PC-3 (cell line): ENCODE results near the gene ETAA1. TPM values are rescaled to one million over a fixed set of nuclear protein-coding genes. Genes with fewer than 3 reads are reported as not detected.

ENCODE experiments used
- ATAC-seq: fragments of 200-7000 bp; cut with Tn5 transposase; 2 replicates; pipeline ENCODE4 v1.9.1; 2020; ENCODE audit warnings: mild to moderate bottlenecking, moderate library complexity
- BruUV-seq: library from RNA; stranded (reverse); fragments of 400-500 nt; replicated peaks from 2 replicates; lab custom pipeline; 2021; lab: Mats Ljungman, UMichigan
- CTCF ChIA-PET: fragments of 300-600 bp; sonication (Branson Sonifier 250); formaldehyde crosslinking; loops from one replicate; lab custom pipeline; 2022; ENCODE audit warnings: antibody characterized with exemption; lab: Charles Lee
- POLR2A ChIA-PET: fragments of 300-600 bp; sonication (Branson Sonifier 250); formaldehyde crosslinking; loops from one replicate; lab custom pipeline; 2022; ENCODE audit warnings: antibody characterized with exemption; ENCODE audit not compliant: unreplicated experiment; lab: Charles Lee
- DNase-seq: peaks from one replicate; pipeline ENCODE4 v3.0.0-alpha.2; 2015
- H2AFZ ChIP-seq: fragments of 300-600 bp; sonication (generic); 2 replicates; pipeline ENCODE4 v1.6.0; 2016; ENCODE audit warnings: antibody characterized with exemption, low read length
- H3F3A ChIP-seq: fragments of 300-600 bp; sonication (generic); one replicate; pipeline ENCODE4 v1.6.0; 2017; ENCODE audit warnings: antibody characterized with exemption, low read length, control low read depth, mild to moderate bottlenecking; ENCODE audit not compliant: unreplicated experiment
- H3K27ac ChIP-seq: fragments of 300-600 bp; sonication (generic); 2 replicates; pipeline ENCODE4 v1.5.1; 2016; ENCODE audit warnings: mild to moderate bottlenecking, low read length
- H3K27me3 ChIP-seq: fragments of 300-600 bp; sonication (generic); 2 replicates; pipeline ENCODE4 v1.6.1; 2016; ENCODE audit warnings: low read length, mixed read lengths
- H3K36me3 ChIP-seq: fragments of 300-600 bp; sonication (generic); 2 replicates; pipeline ENCODE4 v1.6.1; 2016; ENCODE audit warnings: low read depth, mixed run types, low read length, mixed read lengths
- H3K4me1 ChIP-seq: fragments of 300-600 bp; sonication (generic); 2 replicates; pipeline ENCODE4 v1.5.1; 2016; ENCODE audit warnings: low read length; ENCODE audit not compliant: insufficient read depth
- H3K4me2 ChIP-seq: fragments of 300-600 bp; sonication (generic); 2 replicates; pipeline ENCODE4 v1.6.0; 2016; ENCODE audit warnings: low read length
- H3K4me3 ChIP-seq: fragments of 300-600 bp; sonication (generic); 2 replicates; pipeline ENCODE4 v1.5.1; 2016; ENCODE audit warnings: mild to moderate bottlenecking, low read length, mixed read lengths
- H3K79me2 ChIP-seq: fragments of 300-600 bp; sonication (generic); 2 replicates; pipeline ENCODE4 v1.6.1; 2017; ENCODE audit warnings: low read length, mixed read lengths
- H3K9ac ChIP-seq: fragments of 300-600 bp; sonication (generic); 2 replicates; pipeline ENCODE4 v1.6.0; 2016; ENCODE audit warnings: mild to moderate bottlenecking, low read length
- H3K9me2 ChIP-seq: fragments of 300-600 bp; sonication (generic); replicated peaks from 2 replicates; pipeline ENCODE4 v1.6.1; 2016; ENCODE audit warnings: mixed run types, low read length, mixed read lengths
- H3K9me3 ChIP-seq: fragments of 300-600 bp; sonication (generic); 2 replicates; pipeline ENCODE4 v1.6.1; 2016; ENCODE audit warnings: low read length, mixed read lengths
- H4K20me1 ChIP-seq: fragments of 300-600 bp; sonication (generic); 2 replicates; pipeline ENCODE4 v1.6.1; 2016; ENCODE audit warnings: low read length, mixed read lengths
- CTCF ChIP-seq: fragments of 300-600 bp; sonication (generic); conservative IDR thresholded peaks from 2 replicates; pipeline ENCODE4 v1.5.1; 2017; ENCODE audit warnings: antibody characterized with exemption, low read depth, mild to moderate bottlenecking, low read length
- EZH2 ChIP-seq: fragments of 300-600 bp; sonication (generic); IDR thresholded peaks from one replicate; pipeline ENCODE4 v1.6.1; 2017; ENCODE audit warnings: antibody characterized with exemption, mild to moderate bottlenecking, low read length; ENCODE audit not compliant: unreplicated experiment
- EZH2phosphoT487 ChIP-seq: fragments of 300-600 bp; sonication (generic); IDR thresholded peaks from 2 replicates; pipeline ENCODE4 v1.6.1; 2018; ENCODE audit warnings: mild to moderate bottlenecking, antibody characterized with exemption, low read length, borderline replicate concordance
- intact Hi-C: fragments of 100-400 bp; cut with micrococcal nuclease; formaldehyde crosslinking; loops from 2 replicates; pipeline ENCODE4 v1.9.0; 2023
- total RNA-seq: library from RNA; depleted of rRNA; stranded (reverse); fragments of >200 nt; gene quantifications from 2 replicates; pipeline ENCODE4 v1.2.3, GENCODE V29; 2014

Gene ETAA1
- total RNA-seq, 1 experiment from 2014 or later: 12.1 TPM

DNA sequence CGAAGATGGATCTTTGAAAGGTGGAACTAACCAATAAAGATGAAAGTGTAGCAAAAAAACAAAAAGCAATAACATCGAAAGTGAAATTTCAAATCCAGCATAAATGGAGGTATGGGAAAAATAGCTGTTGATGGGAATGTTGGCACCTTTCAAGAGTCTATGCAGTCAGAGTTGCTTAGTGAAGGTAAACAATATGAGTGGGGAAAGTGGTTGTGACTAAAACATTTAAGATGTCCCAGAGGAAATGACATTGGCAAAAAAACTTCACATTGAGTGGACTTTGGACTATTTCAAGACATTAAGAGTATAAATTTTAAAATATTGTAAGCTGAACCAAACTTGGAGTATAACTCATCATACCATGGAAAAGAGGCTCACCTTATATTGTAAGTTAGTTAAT lies 17.7 kb downstream of the ETAA1 start:
- intact Hi-C loops: no loop called here
- peak; percentile 50 for ATAC-seq
- H3K27ac ChIP-seq: 0 out of 2 replicates have a peak overlapping the region, but pooled peaks have one; percentile 4
- ChIA-PET CTCF (interaction anchor here (0.6 kb wide), 1 partner anchor 49 kb away, joined by 3 read pairs; no protein-coding TSS in a partner anchor), POLR2A (no interaction called here)
- H3K27me3 ChIP-seq: no peaks in the 10 kb centered on the region
- peaks cover 4% of the 10 kb centered on the region; the same call in 1 of the 2 replicates for H3K36me3 ChIP-seq
- H2AFZ ChIP-seq: no peak overlapping the region
- H3K79me2 ChIP-seq: no peaks in the 10 kb centered on the region
- no TSS peak for BruUV-seq
- H3K9ac ChIP-seq: no peak overlapping the region
- peak overlapping the region; percentile 18; the same call in 1 of the 2 replicates for H3K4me2 ChIP-seq
- H4K20me1 ChIP-seq: no peaks in the 10 kb centered on the region
- no peaks in the 10 kb centered on the region for H3K9me2 ChIP-seq
- TF ChIP-seq CTCF (no peak), EZH2 (no peak), EZH2phosphoT487 (no peak)
- H3K9me3 ChIP-seq: no peaks in the 10 kb centered on the region
- peak; percentile 23 for DNase-seq
- H3F3A ChIP-seq: no peaks in the 10 kb centered on the region
- peaks cover 8% of the 10 kb centered on the region for H3K4me1 ChIP-seq
- H3K4me3 ChIP-seq: no peak overlapping the region

DNA sequence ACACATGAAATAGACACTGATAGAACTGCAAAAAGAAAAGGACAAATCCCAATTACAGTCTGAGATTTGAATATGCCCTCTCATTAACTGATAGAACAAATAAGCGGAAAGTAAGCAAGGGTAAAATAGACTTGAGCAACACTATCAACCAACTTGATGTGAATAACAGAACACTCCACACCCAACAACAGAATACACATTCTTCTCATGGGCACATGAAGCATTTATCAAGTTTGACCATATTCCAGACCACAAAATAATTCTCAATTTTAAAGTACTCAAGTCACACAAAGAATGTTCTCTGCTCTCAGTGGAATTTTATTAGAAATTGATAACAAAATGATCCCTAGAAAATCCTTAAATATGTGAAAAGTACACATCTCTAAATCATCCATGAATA lies 19.0 kb downstream of the ETAA1 start:
- Histone ChIP-seq H3K4me2 (no peak overlapping the region), H3K27me3 (no peaks in the 10 kb centered on the region), H3K27ac (no peak overlapping the region), H2AFZ (no peak overlapping the region), H3K36me3 (no peaks in the 10 kb centered on the region), H3K4me1 (peaks cover 8% of the 10 kb centered on the region), H4K20me1 (no peaks in the 10 kb centered on the region), H3K9me2 (no peaks in the 10 kb centered on the region), H3K4me3 (no peak overlapping the region), H3F3A (no peaks in the 10 kb centered on the region), H3K79me2 (no peaks in the 10 kb centered on the region), H3K9ac (no peak overlapping the region), H3K9me3 (no peaks in the 10 kb centered on the region)
- CTCF ChIA-PET: no interaction called here
- intact Hi-C loops: no loop called here
- no peak for TF ChIP-seq CTCF
- TF ChIP-seq EZH2phosphoT487: no peak
- no peak for TF ChIP-seq EZH2
- no TSS peak for BruUV-seq
- POLR2A ChIA-PET: no interaction called here
- DNase-seq (no peak), ATAC-seq (no peak)

GRCh38 chr2:67423489-67423888 lies 26.4 kb downstream of the ETAA1 start:
- Histone ChIP-seq H3K36me3 (0 out of 2 replicates have a peak, but pooled peaks cover 3% of the 10 kb centered on the region), H2AFZ (no peak overlapping the region), H3K79me2 (no peaks in the 10 kb centered on the region), H3K27me3 (no peaks in the 10 kb centered on the region), H3K4me3 (no peak overlapping the region), H3K4me2 (no peak overlapping the region), H3K27ac (no peak overlapping the region), H3K4me1 (no peaks in the 10 kb centered on the region), H3K9ac (no peak overlapping the region), H3K9me3 (no peaks in the 10 kb centered on the region), H3F3A (no peaks in the 10 kb centered on the region), H4K20me1 (no peaks in the 10 kb centered on the region), H3K9me2 (no peaks in the 10 kb centered on the region)
- DNase-seq: no peak
- no peak for ATAC-seq
- ChIA-PET POLR2A (no interaction called here), CTCF (no interaction called here)
- TF ChIP-seq EZH2phosphoT487: no peak
- no peak for TF ChIP-seq EZH2
- TF ChIP-seq CTCF: no peak
- no TSS peak for BruUV-seq
- intact Hi-C loops: no loop called here
